AG10803 (cell line): Measurements from ENCODE around the gene DLG5.

ENCODE experiments used
- DNase-seq: peaks from one replicate; pipeline ENCODE4 v3.0.0; 2010; ENCODE audit warnings: low read depth
- H3K4me3 ChIP-seq: 2 replicates; pipeline ENCODE4 v1.5.1; 2011; ENCODE audit warnings: mild to moderate bottlenecking, low read length, control low read depth
- CTCF ChIP-seq: conservative IDR thresholded peaks from 2 replicates; pipeline ENCODE4 v1.5.1; 2011; ENCODE audit warnings: mild to moderate bottlenecking, low read length, control low read depth, inconsistent platforms

The DLG5 gene

GRCh38 chr10:77890097-77890496 is 36.5 kb downstream of the DLG5 start:
- no peak overlapping the region for H3K4me3 ChIP-seq
- TF ChIP-seq CTCF = no peak
- no peak for DNase-seq

- no peak for TF ChIP-seq CTCF
- DNase-seq = no peak
- no peak overlapping the region for H3K4me3 ChIP-seq
These were observed 37.2 kb downstream of the DLG5 start for GRCh38 chr10:77889277-77889903.

GRCh38 chr10:77888356-77888703 is 38.2 kb downstream of the DLG5 start:
- DNase-seq = peak; percentile 31
- H3K4me3 ChIP-seq = no peak overlapping the region; the same call in 1 of the 2 replicates

GRCh38 chr10:77887631-77888355 is 38.8 kb downstream of the DLG5 start:
- no peak for TF ChIP-seq CTCF
- H3K4me3 ChIP-seq = peak overlapping the region; percentile 34
- peak; percentile 28 for DNase-seq

More at GRCh38 chr10:77888356-77888703, 38.2 kb downstream of the DLG5 start:
- TF ChIP-seq CTCF = no peak

GRCh38 chr10:77886795-77887355 is 39.7 kb downstream of the DLG5 start:
- H3K4me3 ChIP-seq = no peak overlapping the region
- no peak for TF ChIP-seq CTCF
- DNase-seq = no peak

- no peak overlapping the region for H3K4me3 ChIP-seq
- no peak for TF ChIP-seq CTCF
- DNase-seq = no peak
These were observed 42.4 kb downstream of the DLG5 start for GRCh38 chr10:77884181-77884580.

- no peak for DNase-seq
These were observed 44.9 kb downstream of the DLG5 start for GRCh38 chr10:77881636-77882035.

More at GRCh38 chr10:77881636-77882035, 44.9 kb downstream of the DLG5 start:
- H3K4me3 ChIP-seq = no peak overlapping the region
- no peak for TF ChIP-seq CTCF
